ENCODE results near the gene OCIAD2.
"Not testable (repeated sequence)": the region's sequence is repeated elsewhere in the genome, so short reads cannot be mapped to it uniquely, and the experiment has no call there.

Gene OCIAD2, protein sequence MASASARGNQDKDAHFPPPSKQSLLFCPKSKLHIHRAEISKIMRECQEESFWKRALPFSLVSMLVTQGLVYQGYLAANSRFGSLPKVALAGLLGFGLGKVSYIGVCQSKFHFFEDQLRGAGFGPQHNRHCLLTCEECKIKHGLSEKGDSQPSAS

DNA sequence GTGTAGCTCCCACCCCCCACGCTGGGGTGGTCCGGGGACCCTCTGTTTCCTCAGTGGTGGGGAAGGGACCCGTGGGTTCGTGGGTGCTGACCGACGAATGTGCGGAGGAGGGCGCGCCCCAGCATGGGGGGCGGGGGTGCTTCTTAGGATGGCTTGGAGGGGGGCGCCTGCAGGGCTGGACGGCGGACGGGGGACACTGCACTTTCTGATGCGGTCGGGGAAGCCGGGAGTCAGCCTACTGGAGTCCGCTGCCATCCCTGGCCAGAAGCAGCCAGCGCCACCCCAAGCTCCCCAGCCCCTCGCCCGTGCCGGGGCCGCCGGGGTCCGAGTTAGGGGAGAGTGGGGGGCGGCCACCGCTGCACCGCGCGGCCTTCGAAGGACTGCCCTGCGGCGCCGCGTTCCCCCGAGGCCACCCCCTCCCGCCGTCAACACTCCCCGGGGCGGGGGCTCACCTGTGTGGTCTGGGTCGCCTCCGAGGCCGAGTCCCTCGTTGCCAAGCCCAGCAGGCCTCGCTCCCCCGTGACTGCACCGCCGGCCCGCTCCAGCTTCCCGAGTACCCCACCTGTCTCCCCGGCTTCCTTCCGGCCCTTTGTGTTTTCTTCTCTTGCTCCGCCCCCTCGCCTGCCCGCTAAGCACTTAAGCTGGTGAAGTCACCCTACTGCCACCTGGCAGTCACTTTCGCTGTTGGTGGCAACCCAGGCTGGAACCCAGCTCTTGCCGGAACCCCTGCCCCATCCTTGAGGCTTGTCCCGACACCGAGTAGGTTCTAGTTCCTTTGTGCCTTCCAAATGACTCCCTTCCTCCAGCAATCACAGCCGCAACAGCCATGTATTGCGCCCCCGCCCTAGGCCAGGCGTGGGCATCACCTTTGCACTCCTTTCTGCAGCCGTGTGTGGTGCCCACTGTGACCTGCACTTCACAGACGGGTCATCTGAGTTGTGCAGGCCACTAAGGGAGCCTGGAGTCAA lies at the start of gene OCIAD2:
OCIAD2 (minus strand) TSS at position 569 of the 968 bp plus-strand sequence. CDS start 2,225 bp downstream, outside the sequence.
- DNase-seq = peak; percentile 79

- DNase-seq = no peak
Observed at GRCh38 chr4:48954314-48954713, 47.7 kb upstream of the OCIAD2 start.

GRCh38 chr4:48949518-48950219 lies 43.1 kb upstream of the OCIAD2 start:
- DNase-seq = no peak

- DNase-seq = no peak
Observed at GRCh38 chr4:48949086-48949485, 42.5 kb upstream of the OCIAD2 start.

- DNase-seq = no peak
Observed at GRCh38 chr4:48947731-48948130, 41.2 kb upstream of the OCIAD2 start.

GRCh38 chr4:48945981-48946380 lies 39.4 kb upstream of the OCIAD2 start:
- DNase-seq = no peak

DNA sequence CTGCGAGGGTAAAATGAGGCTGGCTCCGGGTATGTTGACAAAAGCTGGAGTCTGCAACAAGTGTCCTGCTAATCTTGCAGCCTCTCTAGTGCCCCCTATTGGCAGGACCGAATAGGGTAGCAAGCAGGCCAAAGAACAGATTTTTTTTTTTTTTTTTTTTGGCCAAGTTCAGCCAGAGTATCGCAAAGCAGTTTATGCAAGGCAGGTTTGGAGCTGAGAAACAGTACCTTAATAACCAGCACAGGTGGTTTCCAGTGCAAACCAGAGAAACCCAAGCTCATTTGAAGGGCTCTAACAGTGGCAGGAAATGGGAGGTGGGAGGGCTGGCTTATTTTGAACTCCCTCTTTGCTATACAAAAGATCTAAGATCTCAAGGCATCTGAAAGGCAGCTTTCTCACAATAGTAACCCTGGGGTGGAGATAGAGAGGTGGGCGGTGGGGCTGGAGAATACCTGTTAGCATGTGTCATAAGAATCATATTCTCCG lies 38.2 kb upstream of the OCIAD2 start:
- no peak for DNase-seq

- DNase-seq = no peak
Observed at GRCh38 chr4:48944252-48944651, 37.7 kb upstream of the OCIAD2 start.

GRCh38 chr4:48943387-48943786 lies 36.8 kb upstream of the OCIAD2 start:
- no peak for DNase-seq

- no peak for DNase-seq
Observed at GRCh38 chr4:48939785-48940184, 33.2 kb upstream of the OCIAD2 start.

DNA sequence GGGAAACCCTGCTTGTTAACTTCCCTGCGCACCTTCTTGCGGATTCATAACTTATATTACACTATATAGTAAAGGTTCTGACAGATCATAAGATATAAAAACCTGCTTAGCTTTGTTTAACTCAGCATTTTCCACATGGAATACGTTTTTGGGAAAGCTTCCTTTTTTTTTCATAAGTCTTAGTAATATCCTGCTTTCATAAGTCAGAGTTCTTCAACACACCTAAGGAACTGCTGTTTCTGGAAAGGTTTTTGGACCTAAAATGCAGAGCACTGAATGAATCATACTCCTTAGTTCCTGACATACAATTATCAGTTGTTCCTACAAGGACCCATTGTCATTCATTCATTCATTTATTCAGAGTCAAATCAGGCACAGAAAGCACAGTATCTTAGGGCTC lies 32.3 kb upstream of the OCIAD2 start:
- no peak for DNase-seq

GRCh38 chr4:48937033-48937432 lies 30.5 kb upstream of the OCIAD2 start:
- no peak for DNase-seq

DNA sequence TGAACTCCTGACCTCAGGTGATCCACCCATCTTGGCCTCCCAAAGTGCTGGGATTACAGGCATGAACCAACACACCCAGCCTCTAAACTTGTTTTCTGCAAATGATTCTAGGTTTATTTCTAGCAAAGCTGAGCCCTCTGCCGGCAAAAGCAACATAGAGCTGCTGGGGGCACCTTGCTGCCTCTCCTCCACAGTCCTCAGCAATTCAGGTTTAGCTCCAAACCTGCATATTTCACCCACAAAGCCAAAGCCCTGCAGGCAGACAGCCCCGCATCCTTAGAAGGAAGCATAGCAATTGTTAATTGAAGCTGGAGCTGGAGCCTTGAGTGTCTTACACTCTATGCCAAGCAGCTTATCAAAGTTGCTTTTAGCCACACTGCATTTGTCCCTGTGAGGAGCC lies 24.9 kb upstream of the OCIAD2 start:
- DNase-seq = no peak

GRCh38 chr4:48930654-48931053 lies 24.1 kb upstream of the OCIAD2 start:
- DNase-seq = no peak

GRCh38 chr4:48924416-48924815 lies 17.8 kb upstream of the OCIAD2 start:
- no peak for DNase-seq

- DNase-seq = not testable (repeated sequence)
Observed at GRCh38 chr4:48923065-48923464, 16.5 kb upstream of the OCIAD2 start.

DNA sequence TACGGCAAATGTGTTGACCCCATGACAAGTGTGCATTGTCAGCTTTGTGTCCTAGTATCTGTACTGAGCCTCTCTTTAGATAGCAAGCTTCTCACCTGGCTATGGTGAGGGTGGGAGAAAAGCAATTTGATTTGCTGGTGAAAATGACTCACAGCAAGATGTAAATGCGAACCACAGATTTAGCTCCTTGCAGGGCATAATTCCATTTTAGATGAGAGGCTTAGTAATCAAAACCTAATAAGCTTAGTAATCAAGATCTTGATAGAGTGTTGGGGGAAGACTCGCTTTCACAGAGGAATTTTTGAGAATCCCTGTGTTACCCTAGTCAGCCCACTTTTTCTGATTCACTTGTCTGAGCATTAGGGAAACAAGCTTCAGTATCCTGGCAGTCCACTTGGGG lies 7.7 kb upstream of the OCIAD2 start:
- no peak for DNase-seq

- no peak for DNase-seq
Observed at GRCh38 chr4:48913346-48913745, 6.8 kb upstream of the OCIAD2 start.

GRCh38 chr4:48912349-48912748 lies 5.8 kb upstream of the OCIAD2 start:
- DNase-seq = no peak

GRCh38 chr4:48910511-48910910 lies 3.9 kb upstream of the OCIAD2 start:
- DNase-seq = no peak

- DNase-seq = peak; percentile 44
Observed at GRCh38 chr4:48909697-48910096, 3.1 kb upstream of the OCIAD2 start.

- DNase-seq = no peak
Observed at GRCh38 chr4:48908687-48909086, 2.1 kb upstream of the OCIAD2 start.

GRCh38 chr4:48907706-48908477 lies 1.3 kb upstream of the OCIAD2 start:
- DNase-seq = no peak

Measured in stimulated activated naive CD4-positive, alpha-beta T cell treated with Interleukin-2 at 50 U/mL for 16 hours (primary cell).